AG04450 (cell line): Measurements from ENCODE around the gene SLC25A5. TPM values are rescaled to one million over a fixed set of nuclear protein-coding genes. Genes with fewer than 3 reads are reported as not detected.

Source experiments
- CTCF ChIA-PET: fragments of 300-600, 350-600 bp; formaldehyde crosslinking; extraction: SDS; loops from one replicate; lab custom pipeline; 2022; ENCODE audit warnings: antibody characterized with exemption, inconsistent platforms; lab: Charles Lee
- POLR2A ChIA-PET: fragments of 350-600 bp; formaldehyde crosslinking; extraction: SDS; loops from one replicate; lab custom pipeline; 2021; ENCODE audit warnings: antibody characterized with exemption, inconsistent platforms; lab: Yijun Ruan, JAX
- DNase-seq: peaks from one replicate; pipeline ENCODE4 v3.0.0-alpha.2; 2011; ENCODE audit warnings: low read depth, low spot score
- H3K27ac ChIP-seq: one replicate; pipeline ENCODE4 v1.5.1; 2012; ENCODE audit warnings: low read depth, low read length, control low read depth
- H3K27me3 ChIP-seq: one replicate; pipeline ENCODE4 v1.6.0; 2012; ENCODE audit warnings: low read length; ENCODE audit not compliant: control insufficient read depth, insufficient read depth
- H3K4me3 ChIP-seq: 2 replicates; pipeline ENCODE4 v1.5.1; 2011; ENCODE audit warnings: mild to moderate bottlenecking, low read depth, low read length, control low read depth
- H3K9me3 ChIP-seq: 2 replicates; pipeline ENCODE4 v1.5.1; 2012; ENCODE audit warnings: low read length; ENCODE audit not compliant: control insufficient read depth, insufficient read depth
- polyA plus RNA-seq: library from polyadenylated mRNA; depleted of rRNA; stranded (reverse); fragments of >200 nt; gene quantifications from 2 replicates; pipeline ENCODE4 v1.2.3, GENCODE V29; 2011
- TF ChIP-seq, protein P1 (sequence below): IDR thresholded peaks from 2 replicates; pipeline ENCODE4 v1.5.1; 2011; ENCODE audit warnings: low read depth, low read length, control low read depth, inconsistent platforms

SLC25A5 gene
- polyA plus RNA-seq, 1 experiment, result 227 TPM

DNA sequence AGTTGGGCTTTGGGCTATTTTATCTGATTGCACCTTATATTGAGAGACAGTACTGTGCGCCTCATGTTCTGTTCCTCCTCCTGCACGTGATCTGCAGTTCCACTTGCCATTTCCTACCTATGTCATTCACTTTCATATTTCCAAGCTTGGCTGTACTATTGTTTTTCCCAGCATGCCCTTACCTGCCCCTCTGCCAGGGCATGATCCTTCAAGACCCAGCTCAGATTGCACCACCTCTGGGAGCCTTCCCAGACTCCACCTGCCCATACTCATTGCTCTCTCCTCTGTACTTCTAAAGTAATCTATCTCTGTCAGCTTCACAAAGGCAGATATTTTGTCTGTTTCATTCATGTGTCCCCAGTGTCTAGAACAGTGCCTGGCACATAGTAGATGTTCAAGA lies 11.6 kb downstream of the SLC25A5 start:
- no peaks in the 10 kb centered on the region for H3K27me3 ChIP-seq
- no peak overlapping the region for H3K4me3 ChIP-seq
- DNase-seq, result no peak
- ChIA-PET CTCF (interaction anchor here (1.0 kb wide), 1 partner anchor 32 kb away, joined by 3 read pairs; no protein-coding TSS in a partner anchor), POLR2A (no interaction called here)
- H3K27ac ChIP-seq, result no peak overlapping the region
- H3K9me3 ChIP-seq, result no peaks in the 10 kb centered on the region
- TF ChIP-seq, protein P1, sequence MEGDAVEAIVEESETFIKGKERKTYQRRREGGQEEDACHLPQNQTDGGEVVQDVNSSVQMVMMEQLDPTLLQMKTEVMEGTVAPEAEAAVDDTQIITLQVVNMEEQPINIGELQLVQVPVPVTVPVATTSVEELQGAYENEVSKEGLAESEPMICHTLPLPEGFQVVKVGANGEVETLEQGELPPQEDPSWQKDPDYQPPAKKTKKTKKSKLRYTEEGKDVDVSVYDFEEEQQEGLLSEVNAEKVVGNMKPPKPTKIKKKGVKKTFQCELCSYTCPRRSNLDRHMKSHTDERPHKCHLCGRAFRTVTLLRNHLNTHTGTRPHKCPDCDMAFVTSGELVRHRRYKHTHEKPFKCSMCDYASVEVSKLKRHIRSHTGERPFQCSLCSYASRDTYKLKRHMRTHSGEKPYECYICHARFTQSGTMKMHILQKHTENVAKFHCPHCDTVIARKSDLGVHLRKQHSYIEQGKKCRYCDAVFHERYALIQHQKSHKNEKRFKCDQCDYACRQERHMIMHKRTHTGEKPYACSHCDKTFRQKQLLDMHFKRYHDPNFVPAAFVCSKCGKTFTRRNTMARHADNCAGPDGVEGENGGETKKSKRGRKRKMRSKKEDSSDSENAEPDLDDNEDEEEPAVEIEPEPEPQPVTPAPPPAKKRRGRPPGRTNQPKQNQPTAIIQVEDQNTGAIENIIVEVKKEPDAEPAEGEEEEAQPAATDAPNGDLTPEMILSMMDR, result no peak

- no peaks in the 10 kb centered on the region for H3K27me3 ChIP-seq
- no peak for DNase-seq
- ChIA-PET CTCF (interaction anchor here (1.1 to 2.7 kb wide), 3 partner anchors 11 to 37 kb away, joined by 3 to 20 read pairs (median 4); no protein-coding TSS in a partner anchor), POLR2A (no interaction called here)
- TF ChIP-seq, protein P1, result no peak
- no peak overlapping the region for H3K27ac ChIP-seq
- H3K4me3 ChIP-seq, result no peak overlapping the region
- no peaks in the 10 kb centered on the region for H3K9me3 ChIP-seq
Observed at GRCh38 chrX:119481323-119481801, 13.1 kb downstream of the SLC25A5 start.

- Histone ChIP-seq H3K4me3 (peak overlapping the region; percentile 48), H3K27ac (no peak overlapping the region), H3K9me3 (no peaks in the 10 kb centered on the region), H3K27me3 (no peaks in the 10 kb centered on the region)
- TF ChIP-seq, protein P1, result no peak
- no peak for DNase-seq
- ChIA-PET POLR2A (no interaction called here), CTCF (interaction anchor here (1.0 to 2.7 kb wide), 10 partner anchors 9 to 55 kb away, joined by 3 to 20 read pairs (median 4); no protein-coding TSS in a partner anchor)
Observed at GRCh38 chrX:119482041-119482440, 13.8 kb downstream of the SLC25A5 start.

GRCh38 chrX:119482481-119483480 lies 14.5 kb downstream of the SLC25A5 start:
- Histone ChIP-seq H3K27me3 (no peaks in the 10 kb centered on the region), H3K27ac (no peak overlapping the region), H3K4me3 (peak overlapping the region; percentile 48), H3K9me3 (no peaks in the 10 kb centered on the region)
- CTCF ChIA-PET, result interaction anchor here (0.9 to 2.7 kb wide), 13 partner anchors 9 to 54 kb away, joined by 3 to 28 read pairs (median 5); no protein-coding TSS in a partner anchor
- POLR2A ChIA-PET, result interaction anchor here (0.6 to 0.8 kb wide), 2 partner anchors 15 to 30 kb away, joined by 3 read pairs; partner anchors contain the start of gene SLC25A5
- TF ChIP-seq, protein P1, result peak; percentile 60
- DNase-seq, result no peak
